ENCODE data around the gene RPL37. TPM values are rescaled to one million over a fixed set of nuclear protein-coding genes. Genes with fewer than 3 reads are reported as not detected.
"Not testable (repeated sequence)": the region's sequence is repeated elsewhere in the genome, so short reads cannot be mapped to it uniquely, and the experiment has no call there.

The RPL37 gene
- total RNA-seq, 3 donors from 2014 or later: 785 to 853 (median 837) TPM

DNA sequence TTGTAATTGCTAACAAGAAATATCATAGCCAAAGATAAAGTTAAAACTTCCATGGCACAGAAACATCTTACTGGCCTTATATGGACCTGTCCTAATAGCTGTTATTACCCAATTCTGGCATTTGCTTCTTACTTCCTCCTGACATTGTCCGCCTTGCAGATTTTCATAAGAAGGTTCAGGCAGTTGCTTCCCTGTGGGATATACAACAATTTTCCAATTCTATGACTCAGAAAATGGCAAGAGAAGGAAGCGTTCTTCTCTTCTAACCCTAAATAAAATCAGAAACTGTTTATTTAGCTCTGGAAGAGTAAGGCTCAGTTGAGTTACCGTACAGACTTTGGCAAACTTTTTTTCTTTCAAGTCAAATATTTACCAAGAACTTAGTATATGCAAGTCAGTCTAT is 38.5 kb downstream of the RPL37 start:
- no peaks in the 10 kb centered on the region for H3K9me3 ChIP-seq
- peaks cover 33% of the 10 kb centered on the region for H3K4me1 ChIP-seq (ENCODE audit: low read depth)
- H3K4me3 ChIP-seq: no peak overlapping the region
- TF ChIP-seq, protein P1, sequence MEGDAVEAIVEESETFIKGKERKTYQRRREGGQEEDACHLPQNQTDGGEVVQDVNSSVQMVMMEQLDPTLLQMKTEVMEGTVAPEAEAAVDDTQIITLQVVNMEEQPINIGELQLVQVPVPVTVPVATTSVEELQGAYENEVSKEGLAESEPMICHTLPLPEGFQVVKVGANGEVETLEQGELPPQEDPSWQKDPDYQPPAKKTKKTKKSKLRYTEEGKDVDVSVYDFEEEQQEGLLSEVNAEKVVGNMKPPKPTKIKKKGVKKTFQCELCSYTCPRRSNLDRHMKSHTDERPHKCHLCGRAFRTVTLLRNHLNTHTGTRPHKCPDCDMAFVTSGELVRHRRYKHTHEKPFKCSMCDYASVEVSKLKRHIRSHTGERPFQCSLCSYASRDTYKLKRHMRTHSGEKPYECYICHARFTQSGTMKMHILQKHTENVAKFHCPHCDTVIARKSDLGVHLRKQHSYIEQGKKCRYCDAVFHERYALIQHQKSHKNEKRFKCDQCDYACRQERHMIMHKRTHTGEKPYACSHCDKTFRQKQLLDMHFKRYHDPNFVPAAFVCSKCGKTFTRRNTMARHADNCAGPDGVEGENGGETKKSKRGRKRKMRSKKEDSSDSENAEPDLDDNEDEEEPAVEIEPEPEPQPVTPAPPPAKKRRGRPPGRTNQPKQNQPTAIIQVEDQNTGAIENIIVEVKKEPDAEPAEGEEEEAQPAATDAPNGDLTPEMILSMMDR (IDR thresholded peaks at IDR 0.05): no peak
- DNase-seq (no peak), ATAC-seq (peak; percentile 11)
- no peaks in the 10 kb centered on the region for H3K36me3 ChIP-seq (ENCODE audit: low read depth)
- intact Hi-C loops (cut with DNase I, micrococcal nuclease): no loop called here

DNA sequence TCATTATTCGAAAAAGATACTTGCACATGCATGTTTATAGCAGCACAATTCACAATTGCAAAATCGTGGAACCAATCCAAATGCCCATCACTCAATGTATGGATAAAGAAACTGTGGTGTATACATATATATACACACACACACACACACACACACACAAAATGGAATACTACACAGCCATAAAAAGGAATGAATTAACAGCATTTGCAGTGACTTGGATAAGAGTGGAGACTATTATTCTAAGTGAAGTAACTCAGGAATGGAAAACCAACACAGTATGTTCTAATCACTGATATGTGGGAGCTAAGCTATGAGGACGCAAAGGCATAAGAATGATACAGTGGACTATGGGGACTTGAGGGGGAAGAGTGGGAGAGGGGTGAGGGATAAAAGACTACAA is 40.1 kb downstream of the RPL37 start:
- peaks cover 43% of the 10 kb centered on the region for H3K4me1 ChIP-seq (ENCODE audit: low read depth)
- DNase-seq; H3K9me3 ChIP-seq; intact Hi-C loops (cut with DNase I, micrococcal nuclease); H3K4me3 ChIP-seq; ATAC-seq; H3K36me3 ChIP-seq (ENCODE audit: low read depth): not testable (repeated sequence)

DNA sequence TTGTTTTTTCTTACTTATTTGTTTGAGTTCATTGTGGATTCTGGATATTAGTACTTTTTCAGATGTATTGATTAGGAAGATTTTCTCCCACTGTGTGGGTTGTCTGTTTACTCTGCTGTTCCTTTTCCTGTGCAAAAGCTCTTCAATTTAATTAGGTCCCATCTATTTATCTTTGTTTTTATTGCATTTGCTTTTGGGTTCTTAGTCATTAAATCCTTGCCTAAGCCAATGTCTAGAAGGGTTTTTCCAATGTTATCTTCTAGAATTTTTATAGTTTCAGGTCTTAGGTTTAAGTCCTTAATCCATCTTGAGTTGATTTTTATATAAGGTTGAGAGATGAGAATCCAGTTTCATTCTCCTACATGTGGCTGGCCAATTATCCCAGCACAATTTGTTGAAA is 40.7 kb downstream of the RPL37 start:
- H3K4me3 ChIP-seq; DNase-seq; H3K36me3 ChIP-seq (ENCODE audit: low read depth); ATAC-seq; H3K9me3 ChIP-seq; intact Hi-C loops (cut with DNase I, micrococcal nuclease): not testable (repeated sequence)
- peaks cover 45% of the 10 kb centered on the region for H3K4me1 ChIP-seq (ENCODE audit: low read depth)

DNA sequence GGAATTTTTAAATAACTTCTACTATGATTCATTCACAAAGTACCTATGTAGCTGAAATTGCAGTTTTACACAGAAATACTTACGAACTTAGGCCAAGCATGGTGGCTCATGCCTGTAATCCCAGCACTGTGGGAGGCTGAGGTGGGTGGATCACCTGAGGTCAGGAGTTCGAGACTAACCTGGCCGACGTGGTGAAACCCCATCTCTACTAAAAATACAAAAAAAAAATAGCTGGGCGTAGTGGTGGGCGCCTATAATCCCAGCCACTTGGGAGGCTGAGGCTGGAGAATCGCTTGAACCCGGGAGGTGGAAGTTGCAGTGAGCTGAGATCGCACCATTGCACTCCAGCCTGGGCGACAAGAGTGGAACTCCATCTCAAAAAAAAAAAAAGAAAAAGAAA is 42.3 kb downstream of the RPL37 start:
- H3K9me3 ChIP-seq; H3K4me3 ChIP-seq; ATAC-seq; DNase-seq; intact Hi-C loops (cut with DNase I, micrococcal nuclease); H3K36me3 ChIP-seq (ENCODE audit: low read depth): not testable (repeated sequence)
- H3K4me1 ChIP-seq (ENCODE audit: low read depth): peaks cover 45% of the 10 kb centered on the region

DNA sequence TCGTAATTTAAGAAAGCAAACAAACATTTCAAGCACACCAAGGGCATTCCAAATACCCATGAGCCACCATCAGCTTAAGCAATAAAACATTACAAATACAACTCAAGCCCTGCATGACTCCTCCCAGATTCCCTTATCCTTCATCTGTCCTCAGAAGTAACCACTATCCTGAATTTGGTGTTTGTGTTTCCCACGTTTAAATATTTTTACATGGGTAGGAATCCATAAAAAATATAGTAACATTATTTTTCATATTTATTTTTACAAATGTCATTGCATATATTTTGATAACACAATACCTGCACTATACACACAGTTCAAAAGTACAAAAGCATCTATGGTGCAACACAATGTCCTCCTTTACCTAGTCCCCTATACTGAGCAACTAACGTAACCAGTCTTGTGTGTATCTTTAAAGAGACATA is 43.3 kb downstream of the RPL37 start:
- H3K4me1 ChIP-seq (ENCODE audit: low read depth): peaks cover 42% of the 10 kb centered on the region
- no peaks in the 10 kb centered on the region for H3K9me3 ChIP-seq
- H3K4me3 ChIP-seq: no peak overlapping the region
- ATAC-seq (peak; percentile 81), DNase-seq (no peak)
- H3K36me3 ChIP-seq (ENCODE audit: low read depth): no peaks in the 10 kb centered on the region
- intact Hi-C loops (cut with DNase I, micrococcal nuclease): no loop called here
- TF ChIP-seq, protein P1 (IDR thresholded peaks at IDR 0.05): no peak

DNA sequence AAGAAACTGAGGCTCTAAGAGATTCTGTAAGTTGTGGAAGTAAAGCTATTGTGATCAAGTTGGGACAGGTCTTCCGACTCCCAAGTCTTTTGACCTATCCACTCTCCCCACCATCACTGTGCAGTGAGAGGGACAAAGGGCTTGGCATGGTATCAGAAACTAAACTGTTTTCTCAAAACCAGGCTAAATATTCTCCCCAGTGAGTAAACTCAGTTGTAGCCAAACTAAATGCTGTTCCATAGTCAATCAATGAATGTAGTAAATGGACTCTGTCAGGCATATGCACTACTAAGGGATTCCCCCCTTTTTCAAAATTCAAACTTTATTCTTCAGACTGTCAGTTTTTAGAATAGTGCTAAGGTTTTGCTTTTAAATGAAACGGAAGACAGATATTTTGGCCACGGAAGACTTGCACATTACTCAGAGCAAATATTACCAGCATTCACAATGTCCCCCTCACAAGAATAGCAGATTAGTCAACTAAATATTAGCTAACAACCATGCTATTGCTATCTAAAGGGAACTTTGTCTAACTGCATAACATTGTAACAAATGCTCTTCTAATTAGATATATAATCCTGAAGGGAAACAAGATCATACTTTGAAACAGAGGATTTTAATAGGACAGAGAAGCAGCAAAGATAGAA is 44.0 kb downstream of the RPL37 start:
- Histone ChIP-seq H3K36me3 (ENCODE audit: low read depth) (no peaks in the 10 kb centered on the region), H3K9me3 (no peaks in the 10 kb centered on the region), H3K4me3 (no peak overlapping the region), H3K4me1 (ENCODE audit: low read depth) (peaks cover 36% of the 10 kb centered on the region)
- intact Hi-C loops (cut with DNase I, micrococcal nuclease): no loop called here
- DNase-seq: no peak
- ATAC-seq: no peak
- TF ChIP-seq, protein P1 (IDR thresholded peaks at IDR 0.05): no peak

DNA sequence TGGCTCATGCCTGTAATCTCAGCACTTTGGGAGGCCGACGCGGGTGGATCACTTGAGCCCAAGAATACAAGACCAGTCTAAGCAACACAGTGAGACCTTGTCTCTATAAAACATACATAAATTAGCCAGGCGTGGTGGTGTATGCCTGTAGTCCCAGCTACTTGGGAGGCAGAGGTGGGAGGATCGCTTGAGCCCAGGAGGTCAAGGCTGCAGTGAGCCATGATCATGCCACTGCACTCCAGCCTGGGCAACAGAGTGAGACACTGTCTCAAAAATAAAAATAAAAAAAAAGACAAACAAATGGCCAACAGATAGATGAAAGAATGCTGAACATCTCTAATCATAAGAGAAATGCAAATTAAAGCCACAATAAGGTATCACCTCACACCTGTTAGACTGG is 46.1 kb downstream of the RPL37 start:
- DNase-seq; ATAC-seq; H3K9me3 ChIP-seq; intact Hi-C loops (cut with DNase I, micrococcal nuclease); H3K36me3 ChIP-seq (ENCODE audit: low read depth); H3K4me3 ChIP-seq: not testable (repeated sequence)
- peaks cover 40% of the 10 kb centered on the region for H3K4me1 ChIP-seq (ENCODE audit: low read depth)

DNA sequence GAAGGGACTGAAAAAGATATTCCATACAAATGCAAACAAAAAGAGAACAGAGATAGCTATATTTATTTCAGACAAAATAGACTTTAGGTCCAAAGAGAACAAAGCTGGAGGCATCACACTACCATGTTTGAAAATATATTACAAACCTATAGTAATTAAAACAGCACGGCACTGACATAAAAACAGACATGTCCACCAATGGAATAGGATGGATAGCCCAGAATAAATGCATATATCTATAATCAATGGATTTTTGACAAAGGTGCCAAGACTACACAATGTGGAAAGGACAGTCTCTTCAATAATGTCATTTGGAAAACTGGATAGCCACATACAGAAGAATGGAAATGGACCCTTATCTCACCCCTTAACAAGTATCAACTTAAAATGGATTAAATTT is 47.0 kb downstream of the RPL37 start:
- no peak overlapping the region for H3K4me3 ChIP-seq
- H3K4me1 ChIP-seq (ENCODE audit: low read depth): peaks cover 42% of the 10 kb centered on the region
- intact Hi-C loops (cut with DNase I, micrococcal nuclease): no loop called here
- no peaks in the 10 kb centered on the region for H3K36me3 ChIP-seq (ENCODE audit: low read depth)
- TF ChIP-seq, protein P1 (IDR thresholded peaks at IDR 0.05): no peak
- DNase-seq: no peak
- no peak for ATAC-seq
- no peaks in the 10 kb centered on the region for H3K9me3 ChIP-seq

DNA sequence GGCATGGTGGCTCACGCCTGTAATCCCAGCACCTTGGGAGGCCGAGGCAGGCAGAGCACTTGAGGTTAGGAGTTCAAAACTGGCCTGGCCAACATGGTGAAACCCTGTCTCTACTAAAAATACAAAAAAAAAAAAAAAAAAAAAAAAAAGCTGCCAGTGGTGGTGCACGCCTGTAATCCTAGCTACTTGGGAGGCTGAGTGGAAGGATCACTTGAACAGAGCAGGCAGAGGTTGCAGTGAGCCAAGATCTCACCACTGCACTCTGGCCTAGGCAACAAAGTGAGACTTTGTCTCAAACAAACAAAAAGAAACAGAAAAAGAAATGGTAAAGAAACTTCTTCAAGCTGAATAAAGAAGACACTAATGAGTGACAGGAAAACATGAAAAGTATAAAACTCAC is 48.4 kb downstream of the RPL37 start:
- H3K36me3 ChIP-seq (ENCODE audit: low read depth); DNase-seq; intact Hi-C loops (cut with DNase I, micrococcal nuclease); ATAC-seq; H3K9me3 ChIP-seq; H3K4me3 ChIP-seq: not testable (repeated sequence)
- peaks cover 34% of the 10 kb centered on the region for H3K4me1 ChIP-seq (ENCODE audit: low read depth)

Data from mucosa of descending colon (tissue), 3 donors.